ENCODE results near the gene FBXO3.

- TF ChIP-seq, protein P1, sequence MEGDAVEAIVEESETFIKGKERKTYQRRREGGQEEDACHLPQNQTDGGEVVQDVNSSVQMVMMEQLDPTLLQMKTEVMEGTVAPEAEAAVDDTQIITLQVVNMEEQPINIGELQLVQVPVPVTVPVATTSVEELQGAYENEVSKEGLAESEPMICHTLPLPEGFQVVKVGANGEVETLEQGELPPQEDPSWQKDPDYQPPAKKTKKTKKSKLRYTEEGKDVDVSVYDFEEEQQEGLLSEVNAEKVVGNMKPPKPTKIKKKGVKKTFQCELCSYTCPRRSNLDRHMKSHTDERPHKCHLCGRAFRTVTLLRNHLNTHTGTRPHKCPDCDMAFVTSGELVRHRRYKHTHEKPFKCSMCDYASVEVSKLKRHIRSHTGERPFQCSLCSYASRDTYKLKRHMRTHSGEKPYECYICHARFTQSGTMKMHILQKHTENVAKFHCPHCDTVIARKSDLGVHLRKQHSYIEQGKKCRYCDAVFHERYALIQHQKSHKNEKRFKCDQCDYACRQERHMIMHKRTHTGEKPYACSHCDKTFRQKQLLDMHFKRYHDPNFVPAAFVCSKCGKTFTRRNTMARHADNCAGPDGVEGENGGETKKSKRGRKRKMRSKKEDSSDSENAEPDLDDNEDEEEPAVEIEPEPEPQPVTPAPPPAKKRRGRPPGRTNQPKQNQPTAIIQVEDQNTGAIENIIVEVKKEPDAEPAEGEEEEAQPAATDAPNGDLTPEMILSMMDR (IDR thresholded peaks at IDR 0.05): no peak
- no peak for TF ChIP-seq POLR2AphosphoS5 (IDR thresholded peaks at IDR 0.05)
- TF ChIP-seq EP300 (IDR thresholded peaks at IDR 0.05): no peak
Measured at GRCh38 chr11:33698921-33699320, 75.4 kb downstream of the FBXO3 start.
